SK-N-SH (cell line): Measurements from ENCODE around the gene ACOXL.

Source experiments
- NRF1 ChIP-seq: IDR thresholded peaks from 2 replicates; pipeline ENCODE4 v1.6.1; 2012; ENCODE audit warnings: low read depth, mild to moderate bottlenecking, low read length
- RCOR1 ChIP-seq: fragments of 150-350 bp; IDR thresholded peaks from 2 replicates; pipeline ENCODE4 v1.6.1; 2017; ENCODE audit warnings: antibody characterized with exemption, low read length
- SMC3 ChIP-seq: IDR thresholded peaks from 2 replicates; pipeline ENCODE4 v1.6.1; 2012; ENCODE audit warnings: low read depth, low read length, improper control_type of control experiment
- TF ChIP-seq, protein P1 (sequence below): fragments of 200-600 bp; sonication (generic); IDR thresholded peaks from 2 replicates; pipeline ENCODE4 v1.6.1; 2017; ENCODE audit warnings: antibody characterized with exemption, mild to moderate bottlenecking, moderate library complexity

DNA sequence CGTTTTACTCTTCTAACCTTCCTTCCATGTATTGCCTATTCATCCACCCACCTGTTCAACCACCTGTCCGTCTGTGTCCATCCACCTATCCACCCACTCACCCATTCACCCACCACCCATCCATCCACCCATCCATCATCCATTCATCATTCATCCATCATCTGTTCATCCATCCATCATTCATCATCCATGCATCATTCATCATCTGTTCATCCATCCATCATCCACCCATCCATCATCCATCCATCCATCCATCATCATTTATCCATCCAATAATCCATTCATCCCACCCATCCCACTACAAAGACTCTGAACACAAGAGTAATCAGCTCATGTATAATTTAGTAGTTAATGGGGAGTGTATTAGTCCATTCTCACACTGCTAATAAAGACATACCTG is 78.0 kb downstream of the ACOXL start:
- no peak for TF ChIP-seq RCOR1
- no peak for TF ChIP-seq SMC3
- TF ChIP-seq, protein P1, sequence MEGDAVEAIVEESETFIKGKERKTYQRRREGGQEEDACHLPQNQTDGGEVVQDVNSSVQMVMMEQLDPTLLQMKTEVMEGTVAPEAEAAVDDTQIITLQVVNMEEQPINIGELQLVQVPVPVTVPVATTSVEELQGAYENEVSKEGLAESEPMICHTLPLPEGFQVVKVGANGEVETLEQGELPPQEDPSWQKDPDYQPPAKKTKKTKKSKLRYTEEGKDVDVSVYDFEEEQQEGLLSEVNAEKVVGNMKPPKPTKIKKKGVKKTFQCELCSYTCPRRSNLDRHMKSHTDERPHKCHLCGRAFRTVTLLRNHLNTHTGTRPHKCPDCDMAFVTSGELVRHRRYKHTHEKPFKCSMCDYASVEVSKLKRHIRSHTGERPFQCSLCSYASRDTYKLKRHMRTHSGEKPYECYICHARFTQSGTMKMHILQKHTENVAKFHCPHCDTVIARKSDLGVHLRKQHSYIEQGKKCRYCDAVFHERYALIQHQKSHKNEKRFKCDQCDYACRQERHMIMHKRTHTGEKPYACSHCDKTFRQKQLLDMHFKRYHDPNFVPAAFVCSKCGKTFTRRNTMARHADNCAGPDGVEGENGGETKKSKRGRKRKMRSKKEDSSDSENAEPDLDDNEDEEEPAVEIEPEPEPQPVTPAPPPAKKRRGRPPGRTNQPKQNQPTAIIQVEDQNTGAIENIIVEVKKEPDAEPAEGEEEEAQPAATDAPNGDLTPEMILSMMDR: no peak
- no peak for TF ChIP-seq NRF1
